ENCODE measurements around the gene FARP2. TPM values are rescaled to one million over a fixed set of nuclear protein-coding genes. Genes with fewer than 3 reads are reported as not detected.

The FARP2 gene
- total and polyA plus RNA-seq, 2 of the 13 experiments (the other 11 are each of a cell fraction or from before 2014, with no cell fraction given), result 28.0 to 45.4 TPM

DNA sequence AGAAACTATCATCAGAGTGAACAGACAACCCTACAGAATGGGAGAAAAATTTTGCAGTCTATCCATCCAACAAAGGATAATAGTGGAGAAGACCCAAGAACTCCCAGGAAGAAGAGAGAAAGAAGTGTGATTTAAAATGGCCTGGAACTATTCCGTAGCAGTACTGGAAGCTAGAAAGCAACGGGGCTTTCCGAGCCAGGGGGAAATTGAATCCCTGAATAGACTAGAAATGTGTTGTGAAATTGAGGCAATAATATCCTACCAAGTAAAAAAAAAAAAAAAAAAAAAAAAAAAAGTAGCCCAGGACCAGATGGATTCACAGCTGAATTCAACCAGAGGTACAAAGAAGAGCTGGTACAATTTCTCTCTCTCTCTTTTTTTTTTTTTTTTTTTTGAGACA lies 69.3 kb downstream of the FARP2 start:
- peaks cover 18 to 31% of the 10 kb centered on the region in 2 experiments for H3K36me3 ChIP-seq (replicated peaks in 1 of 2; ENCODE audit: control insufficient read depth in 1 of 2, insufficient read depth in 2 of 2, low read length in 2 of 2)
- intact Hi-C loops (cut with micrococcal nuclease; ENCODE audit: unreplicated experiment), result no loop called here
- in situ Hi-C loops (cut with HindIII; ENCODE audit: extremely low pct_ligation_motif_present, low pct_unique_long_range_greater_than_20kb), result no loop called here
- H4K20me1 ChIP-seq (ENCODE audit: insufficient read depth, low read length), result no peaks in the 10 kb centered on the region
- no peak overlapping the region for H3K4me3 ChIP-seq (replicated peaks in 1 of 3; ENCODE audit: insufficient read depth in 1 of 3, low read depth in 2 of 3, low read length in 3 of 3)
- no peaks in the 10 kb centered on the region for H3K79me2 ChIP-seq (ENCODE audit: insufficient read depth, low read length)
- TF ChIP-seq ATF7-NPFF (CRISPR knock-in tag; IDR thresholded peaks at IDR 0.05; ENCODE audit: low read depth), result no peak
- TF ChIP-seq, protein P1, sequence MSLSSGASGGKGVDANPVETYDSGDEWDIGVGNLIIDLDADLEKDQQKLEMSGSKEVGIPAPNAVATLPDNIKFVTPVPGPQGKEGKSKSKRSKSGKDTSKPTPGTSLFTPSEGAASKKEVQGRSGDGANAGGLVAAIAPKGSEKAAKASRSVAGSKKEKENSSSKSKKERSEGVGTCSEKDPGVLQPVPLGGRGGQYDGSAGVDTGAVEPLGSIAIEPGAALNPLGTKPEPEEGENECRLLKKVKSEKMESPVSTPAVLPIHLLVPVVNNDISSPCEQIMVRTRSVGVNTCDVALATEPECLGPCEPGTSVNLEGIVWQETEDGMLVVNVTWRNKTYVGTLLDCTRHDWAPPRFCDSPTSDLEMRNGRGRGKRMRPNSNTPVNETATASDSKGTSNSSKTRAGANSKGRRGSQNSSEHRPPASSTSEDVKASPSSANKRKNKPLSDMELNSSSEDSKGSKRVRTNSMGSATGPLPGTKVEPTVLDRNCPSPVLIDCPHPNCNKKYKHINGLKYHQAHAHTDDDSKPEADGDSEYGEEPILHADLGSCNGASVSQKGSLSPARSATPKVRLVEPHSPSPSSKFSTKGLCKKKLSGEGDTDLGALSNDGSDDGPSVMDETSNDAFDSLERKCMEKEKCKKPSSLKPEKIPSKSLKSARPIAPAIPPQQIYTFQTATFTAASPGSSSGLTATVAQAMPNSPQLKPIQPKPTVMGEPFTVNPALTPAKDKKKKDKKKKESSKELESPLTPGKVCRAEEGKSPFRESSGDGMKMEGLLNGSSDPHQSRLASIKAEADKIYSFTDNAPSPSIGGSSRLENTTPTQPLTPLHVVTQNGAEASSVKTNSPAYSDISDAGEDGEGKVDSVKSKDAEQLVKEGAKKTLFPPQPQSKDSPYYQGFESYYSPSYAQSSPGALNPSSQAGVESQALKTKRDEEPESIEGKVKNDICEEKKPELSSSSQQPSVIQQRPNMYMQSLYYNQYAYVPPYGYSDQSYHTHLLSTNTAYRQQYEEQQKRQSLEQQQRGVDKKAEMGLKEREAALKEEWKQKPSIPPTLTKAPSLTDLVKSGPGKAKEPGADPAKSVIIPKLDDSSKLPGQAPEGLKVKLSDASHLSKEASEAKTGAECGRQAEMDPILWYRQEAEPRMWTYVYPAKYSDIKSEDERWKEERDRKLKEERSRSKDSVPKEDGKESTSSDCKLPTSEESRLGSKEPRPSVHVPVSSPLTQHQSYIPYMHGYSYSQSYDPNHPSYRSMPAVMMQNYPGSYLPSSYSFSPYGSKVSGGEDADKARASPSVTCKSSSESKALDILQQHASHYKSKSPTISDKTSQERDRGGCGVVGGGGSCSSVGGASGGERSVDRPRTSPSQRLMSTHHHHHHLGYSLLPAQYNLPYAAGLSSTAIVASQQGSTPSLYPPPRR (CRISPR knock-in tag; IDR thresholded peaks at IDR 0.05; ENCODE audit: borderline replicate concordance), result no peak
- TF ChIP-seq SIN3B (IDR thresholded peaks at IDR 0.05; ENCODE audit: low read length), result no peak
- TF ChIP-seq NFKB2 (CRISPR knock-in tag; IDR thresholded peaks at IDR 0.05; ENCODE audit: borderline replicate concordance), result no peak
- TF ChIP-seq SYNCRIP (IDR thresholded peaks at IDR 0.05; ENCODE audit: insufficient read depth, low read depth, low read length), result no peak
- no peak for TF ChIP-seq NFE2L1 (CRISPR knock-in tag; IDR thresholded peaks at IDR 0.05; ENCODE audit: borderline replicate concordance)
- no peak for TF ChIP-seq ZBTB20 (CRISPR knock-in tag; IDR thresholded peaks at IDR 0.05; ENCODE audit: borderline replicate concordance, low read depth)
- no peak for TF ChIP-seq SP4 (CRISPR knock-in tag; IDR thresholded peaks at IDR 0.05)
- TF ChIP-seq ZNF703 (CRISPR knock-in tag; IDR thresholded peaks at IDR 0.05; ENCODE audit: borderline replicate concordance), result no peak
- no peak for TF ChIP-seq ZFP90 (CRISPR knock-in tag; IDR thresholded peaks at IDR 0.05; ENCODE audit: borderline replicate concordance)
- TF ChIP-seq ZEB1 (IDR thresholded peaks at IDR 0.05; ENCODE audit: insufficient replicate concordance, low read depth), result no peak
- no peak for TF ChIP-seq ZNF775 (CRISPR knock-in tag; IDR thresholded peaks at IDR 0.05; ENCODE audit: borderline replicate concordance)
- TF ChIP-seq KLF6 (CRISPR knock-in tag; IDR thresholded peaks at IDR 0.05), result no peak
- H2AFZ ChIP-seq (ENCODE audit: low read length), result no peak overlapping the region
- H3K9me3 ChIP-seq (ENCODE audit: low read length), result peaks cover 13% of the 10 kb centered on the region; the same call in 1 of the 2 replicates
- H3K4me2 ChIP-seq (ENCODE audit: low read depth, low read length), result no peak overlapping the region
- H3K27ac ChIP-seq (ENCODE audit: extremely low read length, insufficient read depth, low read length), result no peak overlapping the region
- no TSS peak for BruUV-seq (replicated peaks)
- no peak for FAIRE-seq
- peaks cover 13% of the 10 kb centered on the region for H3K4me1 ChIP-seq (ENCODE audit: insufficient read depth, low read length)
- no peak for DNase-seq (ENCODE audit: low spot score)
- POLR2A ChIA-PET, result no interaction called here
- CTCF ChIA-PET (ENCODE audit: low intra/inter-chr PET ratio, low total read pairs), result no interaction called here
- no peaks in the 10 kb centered on the region for H3K27me3 ChIP-seq (ENCODE audit: control insufficient read depth in 1 of 2, insufficient read depth in 2 of 2, low read length in 2 of 2)
- ATAC-seq, result no peak
- 96% methylated on average over 3 of the region's 3 CpGs for WGBS (ENCODE audit: low lambda C conversion rate)
- H3K9ac ChIP-seq (ENCODE audit: insufficient read depth, low read depth, low read length), result no peak overlapping the region

All from HepG2 (cell line).